Mesothelial cell of epicardium (in vitro differentiated cells): Measurements from ENCODE around the gene CACNA2D3. TPM values are rescaled to one million over a fixed set of nuclear protein-coding genes. Genes with fewer than 3 reads are reported as not detected.

Experiments used
- DNase-seq, 2 experiments: peaks; one replicate each; pipeline ENCODE4 v3.0.0; 2021; ENCODE audit warnings: low spot score in 2 of 2; ENCODE audit not compliant: unreplicated experiment in 2 of 2
- H3K27ac Mint-ChIP-seq: 2 replicates; pipeline ENCODE4 v1.8.0; 2021; ENCODE audit warnings: mixed read lengths
- H3K27me3 Mint-ChIP-seq: 2 replicates; pipeline ENCODE4 v1.8.0; 2021; ENCODE audit warnings: low read depth, mixed read lengths
- H3K36me3 Mint-ChIP-seq: 2 replicates; pipeline ENCODE4 v1.8.0; 2021; ENCODE audit warnings: mixed read lengths
- H3K4me1 Mint-ChIP-seq: 2 replicates; pipeline ENCODE4 v1.8.0; 2021; ENCODE audit warnings: mixed read lengths
- H3K4me3 Mint-ChIP-seq: 2 replicates; pipeline ENCODE4 v1.8.0; 2021; ENCODE audit warnings: mild to moderate bottlenecking, moderate library complexity, mixed read lengths
- H3K9me3 Mint-ChIP-seq: 2 replicates; pipeline ENCODE4 v1.8.0; 2021; ENCODE audit warnings: mixed read lengths
- CTCF ChIP-seq: fragments of 200-600 bp; sonication (generic); IDR thresholded peaks from one replicate; pipeline ENCODE4 v1.5.0; 2021; ENCODE audit warnings: antibody characterized with exemption; ENCODE audit not compliant: unreplicated experiment
- total RNA-seq: library from RNA; stranded (reverse); gene quantifications from 3 replicates; pipeline ENCODE4 v1.2.1, GENCODE V29; 2021

Gene CACNA2D3
- total RNA-seq, 1 donor from 2014 or later, result 2.3 TPM

- TF ChIP-seq CTCF, result no peak
- DNase-seq, result no peak
- Mint-ChIP-seq H3K4me1 (peaks cover 7% of the 10 kb centered on the region), H3K4me3 (no peak overlapping the region), H3K27ac (no peak overlapping the region), H3K27me3 (peaks cover 46% of the 10 kb centered on the region), H3K36me3 (no peaks in the 10 kb centered on the region), H3K9me3 (no peaks in the 10 kb centered on the region)
Measured at GRCh38 chr3:54578417-54578816, 456.1 kb downstream of the CACNA2D3 start.

- no peak for DNase-seq
- TF ChIP-seq CTCF, result no peak
- Mint-ChIP-seq H3K27me3 (peaks cover 50% of the 10 kb centered on the region), H3K36me3 (no peaks in the 10 kb centered on the region), H3K4me1 (no peaks in the 10 kb centered on the region), H3K27ac (no peak overlapping the region), H3K9me3 (peaks cover 20% of the 10 kb centered on the region), H3K4me3 (no peak overlapping the region)
Measured at GRCh38 chr3:54580453-54580852, 458.1 kb downstream of the CACNA2D3 start.

- Mint-ChIP-seq H3K27me3 (peaks cover 43% of the 10 kb centered on the region), H3K4me3 (no peak overlapping the region), H3K27ac (no peak overlapping the region), H3K9me3 (peaks cover 21% of the 10 kb centered on the region), H3K4me1 (no peaks in the 10 kb centered on the region), H3K36me3 (no peaks in the 10 kb centered on the region)
- DNase-seq, result no peak
- TF ChIP-seq CTCF, result no peak
Measured at GRCh38 chr3:54582424-54582823, 460.1 kb downstream of the CACNA2D3 start.

- H3K9me3 Mint-ChIP-seq, result peaks cover 5% of the 10 kb centered on the region
- H3K36me3 Mint-ChIP-seq, result no peaks in the 10 kb centered on the region
- H3K27ac Mint-ChIP-seq, result no peak overlapping the region
- H3K4me3 Mint-ChIP-seq, result no peak overlapping the region
- no peak for DNase-seq
- no peak for TF ChIP-seq CTCF
- H3K4me1 Mint-ChIP-seq, result peaks cover 1% of the 10 kb centered on the region
- peaks cover 27% of the 10 kb centered on the region for H3K27me3 Mint-ChIP-seq
Measured at GRCh38 chr3:54591157-54591556, 468.8 kb downstream of the CACNA2D3 start.

- no peak for DNase-seq
- peaks cover 1% of the 10 kb centered on the region for H3K4me1 Mint-ChIP-seq
- peaks cover 35% of the 10 kb centered on the region for H3K27me3 Mint-ChIP-seq
- peaks cover 5% of the 10 kb centered on the region for H3K9me3 Mint-ChIP-seq
- H3K36me3 Mint-ChIP-seq, result no peaks in the 10 kb centered on the region
- H3K4me3 Mint-ChIP-seq, result no peak overlapping the region
- TF ChIP-seq CTCF, result no peak
- H3K27ac Mint-ChIP-seq, result no peak overlapping the region
Measured at GRCh38 chr3:54593653-54594052, 471.3 kb downstream of the CACNA2D3 start.

GRCh38 chr3:54596087-54596486 is 473.7 kb downstream of the CACNA2D3 start:
- H3K36me3 Mint-ChIP-seq, result no peaks in the 10 kb centered on the region
- H3K4me1 Mint-ChIP-seq, result peaks cover 1% of the 10 kb centered on the region
- no peaks in the 10 kb centered on the region for H3K9me3 Mint-ChIP-seq
- H3K27ac Mint-ChIP-seq, result no peak overlapping the region
- no peak for TF ChIP-seq CTCF
- H3K4me3 Mint-ChIP-seq, result no peak overlapping the region
- H3K27me3 Mint-ChIP-seq, result peaks cover 44% of the 10 kb centered on the region
- no peak for DNase-seq
